Suprapubic skin (tissue), 4 donors: ENCODE results near the gene SSR2.

Experiments
- EP300 ChIP-seq: sonication (generic); formaldehyde crosslinking; IDR thresholded peaks from one replicate; pipeline ENCODE4 v1.6.1; 2017; ENCODE audit warnings: antibody characterized with exemption
- POLR2A ChIP-seq, 2 donors: fragments of 450-650 bp; IDR thresholded peaks; one replicate each; pipeline ENCODE4 v1.6.1; 2017; ENCODE audit warnings: antibody characterized with exemption in 2 of 2, mild to moderate bottlenecking in 2 of 2, moderate library complexity in 2 of 2
- POLR2AphosphoS5 ChIP-seq, 3 donors: sonication (generic); formaldehyde crosslinking; IDR thresholded peaks; one replicate each; pipeline ENCODE4 v1.6.1; 2017; ENCODE audit warnings: antibody characterized with exemption in 3 of 3
- TF ChIP-seq, protein P1 (sequence below), 2 donors: fragments of 200-600 bp in 1 of 2; fragments of 450-650 bp in 1 of 2; sonication (generic) in 1 of 2; IDR thresholded peaks; one replicate each; pipeline ENCODE4 v1.5.1; 2016 to 2019; ENCODE audit warnings: antibody characterized with exemption in 2 of 2, mild to moderate bottlenecking in 1 of 2, moderate library complexity in 1 of 2

DNA sequence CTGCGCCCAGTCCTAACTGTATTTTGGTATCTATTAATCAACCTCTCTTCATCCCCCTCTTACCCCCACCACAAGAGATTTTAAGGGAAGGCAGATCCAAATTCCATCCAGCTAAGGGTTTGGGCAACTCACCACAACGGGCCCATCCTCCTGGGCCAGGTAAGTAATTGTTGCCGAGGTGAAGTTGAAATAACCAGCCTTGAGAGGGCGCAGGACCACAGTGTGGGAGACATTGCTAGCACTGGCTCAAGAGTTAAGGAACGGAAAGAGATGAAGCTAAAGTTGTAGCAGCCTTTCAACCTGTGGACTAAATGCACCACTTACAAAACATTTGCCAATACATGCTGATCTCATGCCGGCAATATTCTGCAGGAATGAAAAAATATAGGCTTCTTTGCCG lies 5.9 kb downstream of the SSR2 start:
- TF ChIP-seq, protein P1, sequence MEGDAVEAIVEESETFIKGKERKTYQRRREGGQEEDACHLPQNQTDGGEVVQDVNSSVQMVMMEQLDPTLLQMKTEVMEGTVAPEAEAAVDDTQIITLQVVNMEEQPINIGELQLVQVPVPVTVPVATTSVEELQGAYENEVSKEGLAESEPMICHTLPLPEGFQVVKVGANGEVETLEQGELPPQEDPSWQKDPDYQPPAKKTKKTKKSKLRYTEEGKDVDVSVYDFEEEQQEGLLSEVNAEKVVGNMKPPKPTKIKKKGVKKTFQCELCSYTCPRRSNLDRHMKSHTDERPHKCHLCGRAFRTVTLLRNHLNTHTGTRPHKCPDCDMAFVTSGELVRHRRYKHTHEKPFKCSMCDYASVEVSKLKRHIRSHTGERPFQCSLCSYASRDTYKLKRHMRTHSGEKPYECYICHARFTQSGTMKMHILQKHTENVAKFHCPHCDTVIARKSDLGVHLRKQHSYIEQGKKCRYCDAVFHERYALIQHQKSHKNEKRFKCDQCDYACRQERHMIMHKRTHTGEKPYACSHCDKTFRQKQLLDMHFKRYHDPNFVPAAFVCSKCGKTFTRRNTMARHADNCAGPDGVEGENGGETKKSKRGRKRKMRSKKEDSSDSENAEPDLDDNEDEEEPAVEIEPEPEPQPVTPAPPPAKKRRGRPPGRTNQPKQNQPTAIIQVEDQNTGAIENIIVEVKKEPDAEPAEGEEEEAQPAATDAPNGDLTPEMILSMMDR (IDR thresholded peaks at IDR 0.05) = no peak
- TF ChIP-seq POLR2AphosphoS5 (IDR thresholded peaks at IDR 0.05) = no peak
- TF ChIP-seq POLR2A (IDR thresholded peaks at IDR 0.05) = no peak
- TF ChIP-seq EP300 = no peak
